Fibroblast of villous mesenchyme (primary cell): ENCODE results near the gene SLIT3. TPM values are rescaled to one million over a fixed set of nuclear protein-coding genes. Genes with fewer than 3 reads are reported as not detected.
A peak's percentile ranks its signal among the peaks of the same experiment; 100 is the strongest.

Experiments used
- DNase-seq: peaks from one replicate; pipeline ENCODE4 v3.0.0-alpha.2; 2010; ENCODE audit warnings: low read depth
- H3K4me3 ChIP-seq: 2 replicates; pipeline ENCODE4 v1.5.1; 2011; ENCODE audit warnings: low read depth, mild to moderate bottlenecking, low read length
- total RNA-seq: library from RNA; depleted of rRNA; stranded (reverse); fragments of >200 nt; gene quantifications from 2 replicates; pipeline ENCODE4 v1.2.3, GENCODE V29; 2012
- TF ChIP-seq, protein P1 (sequence below): IDR thresholded peaks from 2 replicates; pipeline ENCODE4 v1.5.1; 2012; ENCODE audit warnings: low read depth, mild to moderate bottlenecking, low read length; ENCODE audit not compliant: insufficient read depth

The SLIT3 gene
- total RNA-seq, 1 donor = under 0.01 TPM

DNA sequence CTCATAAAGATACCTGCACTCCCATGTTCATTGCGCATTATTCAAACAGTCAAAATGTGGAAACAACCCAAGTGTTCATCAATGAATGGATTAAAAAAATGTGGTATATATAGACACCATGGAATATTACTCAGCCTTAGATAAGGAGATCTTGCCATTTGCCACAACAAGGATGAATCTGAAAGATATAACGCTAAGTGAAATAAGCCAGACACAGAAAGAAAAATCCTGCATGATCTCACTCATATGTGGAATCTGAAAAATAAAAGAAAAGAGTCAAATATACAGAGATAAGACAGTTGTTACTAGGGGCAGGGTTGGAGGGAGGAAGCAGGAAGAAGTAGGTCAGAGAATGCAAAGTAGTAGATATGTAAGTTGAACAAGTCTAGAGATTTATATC is 17.6 kb upstream of the SLIT3 start:
- TF ChIP-seq, protein P1, sequence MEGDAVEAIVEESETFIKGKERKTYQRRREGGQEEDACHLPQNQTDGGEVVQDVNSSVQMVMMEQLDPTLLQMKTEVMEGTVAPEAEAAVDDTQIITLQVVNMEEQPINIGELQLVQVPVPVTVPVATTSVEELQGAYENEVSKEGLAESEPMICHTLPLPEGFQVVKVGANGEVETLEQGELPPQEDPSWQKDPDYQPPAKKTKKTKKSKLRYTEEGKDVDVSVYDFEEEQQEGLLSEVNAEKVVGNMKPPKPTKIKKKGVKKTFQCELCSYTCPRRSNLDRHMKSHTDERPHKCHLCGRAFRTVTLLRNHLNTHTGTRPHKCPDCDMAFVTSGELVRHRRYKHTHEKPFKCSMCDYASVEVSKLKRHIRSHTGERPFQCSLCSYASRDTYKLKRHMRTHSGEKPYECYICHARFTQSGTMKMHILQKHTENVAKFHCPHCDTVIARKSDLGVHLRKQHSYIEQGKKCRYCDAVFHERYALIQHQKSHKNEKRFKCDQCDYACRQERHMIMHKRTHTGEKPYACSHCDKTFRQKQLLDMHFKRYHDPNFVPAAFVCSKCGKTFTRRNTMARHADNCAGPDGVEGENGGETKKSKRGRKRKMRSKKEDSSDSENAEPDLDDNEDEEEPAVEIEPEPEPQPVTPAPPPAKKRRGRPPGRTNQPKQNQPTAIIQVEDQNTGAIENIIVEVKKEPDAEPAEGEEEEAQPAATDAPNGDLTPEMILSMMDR = no peak
- no peak for DNase-seq
- H3K4me3 ChIP-seq = no peak overlapping the region

DNA sequence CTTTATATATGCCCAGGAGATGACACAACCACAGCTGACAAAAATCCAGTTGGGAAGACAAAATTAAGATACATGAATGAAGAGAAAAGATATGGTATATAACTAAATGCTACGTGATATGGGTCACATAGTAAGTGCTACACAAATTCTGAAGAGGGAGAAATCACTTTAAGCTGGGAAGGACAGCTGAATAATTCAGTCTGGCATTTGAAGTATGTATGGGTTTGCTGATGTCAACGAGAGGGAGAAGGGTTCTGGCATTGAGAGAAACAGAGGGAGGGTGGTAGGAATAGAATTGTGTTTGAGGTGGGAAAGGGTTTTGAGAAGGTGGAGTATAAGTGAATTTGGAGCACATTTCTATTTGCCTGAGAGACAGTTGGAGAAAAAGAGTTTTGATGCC is 6.7 kb upstream of the SLIT3 start:
- TF ChIP-seq, protein P1 = no peak
- H3K4me3 ChIP-seq = no peak overlapping the region
- no peak for DNase-seq

DNA sequence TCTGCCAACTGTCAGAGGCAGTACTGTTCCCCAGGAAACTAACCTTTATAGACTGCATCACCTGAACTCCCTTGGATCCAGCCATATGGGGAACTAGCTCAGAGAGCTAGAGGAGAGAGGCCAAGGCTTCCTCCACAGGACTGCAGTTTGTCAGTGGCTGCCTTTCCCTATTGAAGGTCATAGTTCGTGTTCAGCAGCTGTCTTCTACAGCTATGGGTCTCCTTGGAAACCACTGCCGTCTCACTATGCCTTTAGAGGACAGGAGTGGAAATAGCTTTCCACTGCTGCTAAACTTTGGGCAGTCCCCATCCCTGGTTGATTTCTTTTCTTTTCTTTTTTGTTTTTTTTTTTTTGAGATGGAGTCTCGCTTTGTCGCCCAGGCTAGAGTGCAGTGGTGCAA is 4.4 kb upstream of the SLIT3 start:
- TF ChIP-seq, protein P1 = no peak
- DNase-seq = no peak
- no peak overlapping the region for H3K4me3 ChIP-seq

DNA sequence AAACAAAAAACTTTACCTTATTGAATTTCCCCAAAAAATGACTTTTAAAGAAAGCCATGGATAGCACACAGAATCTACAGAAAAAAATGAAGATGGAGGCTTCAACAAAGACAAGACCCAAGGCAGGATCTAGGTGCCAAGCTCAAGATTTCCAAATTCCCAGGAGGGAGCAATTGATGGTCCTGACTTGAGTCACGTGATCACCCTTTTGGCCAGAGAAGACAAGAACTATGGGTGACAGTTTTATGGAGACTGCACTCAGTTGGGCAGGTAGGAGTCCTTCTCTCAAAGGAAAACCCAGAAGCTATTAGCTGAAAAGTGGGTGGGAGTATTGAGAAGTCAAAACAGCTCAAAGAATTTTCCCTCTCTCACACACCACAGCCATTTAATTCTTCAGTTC is 3.2 kb upstream of the SLIT3 start:
- no peak for DNase-seq
- TF ChIP-seq, protein P1 = no peak
- no peak overlapping the region for H3K4me3 ChIP-seq

DNA sequence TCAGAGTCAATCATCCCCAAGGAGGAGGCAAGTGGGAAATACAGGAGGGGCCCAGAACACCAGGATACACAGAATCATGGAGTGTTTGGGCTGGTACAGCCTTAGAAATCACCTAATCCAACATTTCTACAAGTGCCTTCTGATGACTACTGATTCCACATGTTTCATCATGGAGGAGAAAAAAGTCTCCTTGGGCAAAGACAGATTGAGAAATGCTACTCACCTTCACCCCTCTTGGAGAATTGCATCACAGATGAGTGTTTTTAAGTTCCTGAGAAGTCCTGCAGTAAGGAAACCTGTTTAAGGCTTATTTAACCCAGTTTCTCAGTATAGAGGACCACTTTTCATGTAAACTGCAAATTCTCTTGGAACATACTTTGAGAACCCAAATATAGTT is 2.2 kb upstream of the SLIT3 start:
- no peak for DNase-seq
- TF ChIP-seq, protein P1 = no peak
- no peak overlapping the region for H3K4me3 ChIP-seq

DNA sequence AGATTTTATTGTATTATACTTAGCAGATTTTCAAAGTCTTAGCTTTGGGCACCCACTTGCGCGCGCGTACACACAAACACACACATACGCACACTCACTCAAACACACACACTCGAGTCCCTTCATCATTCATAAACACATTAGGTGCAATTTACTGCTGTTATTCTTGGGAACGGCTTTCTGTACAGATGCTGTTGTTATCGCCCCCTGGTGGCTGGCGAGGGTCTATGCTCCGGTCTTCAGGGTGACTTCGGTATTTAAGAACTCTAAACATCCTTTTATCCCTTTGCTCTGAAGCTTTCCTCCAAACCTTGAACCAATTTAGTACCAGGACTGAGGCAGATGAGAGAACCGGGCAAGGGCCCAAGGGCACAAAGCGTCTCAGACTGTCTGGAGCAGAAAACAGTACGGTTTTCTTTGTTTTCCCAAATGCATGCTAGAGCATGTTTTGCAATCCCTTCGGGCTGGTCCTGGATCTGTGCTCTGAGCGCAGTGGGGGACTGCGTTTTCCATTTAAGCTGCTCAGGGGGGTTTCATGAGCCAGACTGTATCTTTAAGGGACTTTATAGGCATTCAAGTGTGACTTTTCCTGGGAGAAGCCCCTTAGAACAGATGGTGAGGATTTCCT is 1.7 kb upstream of the SLIT3 start:
- TF ChIP-seq, protein P1 = peak; percentile 92
- peak; percentile 82 for DNase-seq
- H3K4me3 ChIP-seq = no peak overlapping the region

DNA sequence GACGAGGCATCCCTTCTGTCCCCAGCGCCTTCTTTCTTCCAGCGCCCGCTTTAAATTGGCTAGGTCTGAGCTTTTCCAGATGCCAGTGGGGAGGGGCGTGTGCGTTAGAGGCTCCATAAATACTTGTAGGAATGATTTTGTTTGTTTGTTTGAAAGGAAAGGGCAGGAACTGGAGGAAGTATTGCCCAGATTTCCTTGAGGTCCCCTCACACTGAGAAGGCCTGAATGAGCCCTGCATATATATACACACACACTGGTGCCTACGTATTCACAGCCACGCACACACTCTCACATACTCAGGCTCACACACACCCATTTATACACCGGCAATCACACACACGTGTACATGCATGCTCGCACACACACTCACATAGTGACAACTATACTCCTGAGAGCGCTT is 1.0 kb upstream of the SLIT3 start:
- no peak overlapping the region for H3K4me3 ChIP-seq
- TF ChIP-seq, protein P1 = no peak
- no peak for DNase-seq
